HEK293T (cell line): Measurements from ENCODE around the gene SNAI3.

Experiments used
- BHLHE40 ChIP-seq: fragments of 450-650 bp; IDR thresholded peaks from 2 replicates; pipeline ENCODE4 v1.6.1; 2016; ENCODE audit warnings: mild to moderate bottlenecking, moderate library complexity, borderline replicate concordance
- FOXA1 ChIP-seq: fragments of 450-650 bp; IDR thresholded peaks from 2 replicates; pipeline ENCODE4 v1.6.1; 2016; ENCODE audit warnings: mild to moderate bottlenecking
- FOXK2 ChIP-seq: fragments of 450-650 bp; IDR thresholded peaks from 2 replicates; pipeline ENCODE4 v1.6.1; 2016; ENCODE audit warnings: mild to moderate bottlenecking
- FOXM1 ChIP-seq: fragments of 450-650 bp; IDR thresholded peaks from 2 replicates; pipeline ENCODE4 v1.6.1; 2017; ENCODE audit warnings: mild to moderate bottlenecking, borderline replicate concordance
- HDGF ChIP-seq: fragments of 450-650 bp; IDR thresholded peaks from 2 replicates; pipeline ENCODE4 v1.6.1; 2017; ENCODE audit warnings: antibody characterized with exemption, borderline replicate concordance
- L3MBTL2 ChIP-seq: fragments of 450-650 bp; conservative IDR thresholded peaks from 2 replicates; pipeline ENCODE4 v1.6.1; 2016; ENCODE audit warnings: mild to moderate bottlenecking
- LEF1 ChIP-seq: fragments of 450-650 bp; IDR thresholded peaks from 2 replicates; pipeline ENCODE4 v1.6.1; 2017; ENCODE audit warnings: mild to moderate bottlenecking, borderline replicate concordance
- PKNOX1 ChIP-seq: fragments of 450-650 bp; IDR thresholded peaks from 2 replicates; pipeline ENCODE4 v1.6.1; 2016
- SP1 ChIP-seq: fragments of 450-650 bp; IDR thresholded peaks from 2 replicates; pipeline ENCODE4 v1.6.1; 2017
- SUZ12 ChIP-seq: fragments of 450-650 bp; IDR thresholded peaks from 2 replicates; pipeline ENCODE4 v1.6.1; 2016; ENCODE audit warnings: mild to moderate bottlenecking
- TARDBP ChIP-seq: fragments of 450-650 bp; IDR thresholded peaks from 2 replicates; pipeline ENCODE4 v1.6.1; 2016

GRCh38 chr16:88722784-88723506 is 36.6 kb upstream of the SNAI3 start:
- TF ChIP-seq FOXM1 (no peak), SUZ12 (no peak), FOXA1 (no peak), LEF1 (no peak), BHLHE40 (no peak), SP1 (no peak), FOXK2 (no peak), TARDBP (no peak), L3MBTL2 (no peak), PKNOX1 (no peak), HDGF (no peak)
